HG03378 (cell line): ENCODE data around the gene SECTM1.
"Not testable (repeated sequence)": the region's sequence is repeated elsewhere in the genome, so short reads cannot be mapped to it uniquely, and the experiment has no call there.

Experiments used
- ATAC-seq: cut with Tn5 transposase; IDR thresholded peaks from one replicate; pipeline ENCODE4 v1.9.1; 2021; ENCODE audit warnings: mild to moderate bottlenecking, moderate library complexity; ENCODE audit not compliant: unreplicated experiment

SECTM1 gene

DNA sequence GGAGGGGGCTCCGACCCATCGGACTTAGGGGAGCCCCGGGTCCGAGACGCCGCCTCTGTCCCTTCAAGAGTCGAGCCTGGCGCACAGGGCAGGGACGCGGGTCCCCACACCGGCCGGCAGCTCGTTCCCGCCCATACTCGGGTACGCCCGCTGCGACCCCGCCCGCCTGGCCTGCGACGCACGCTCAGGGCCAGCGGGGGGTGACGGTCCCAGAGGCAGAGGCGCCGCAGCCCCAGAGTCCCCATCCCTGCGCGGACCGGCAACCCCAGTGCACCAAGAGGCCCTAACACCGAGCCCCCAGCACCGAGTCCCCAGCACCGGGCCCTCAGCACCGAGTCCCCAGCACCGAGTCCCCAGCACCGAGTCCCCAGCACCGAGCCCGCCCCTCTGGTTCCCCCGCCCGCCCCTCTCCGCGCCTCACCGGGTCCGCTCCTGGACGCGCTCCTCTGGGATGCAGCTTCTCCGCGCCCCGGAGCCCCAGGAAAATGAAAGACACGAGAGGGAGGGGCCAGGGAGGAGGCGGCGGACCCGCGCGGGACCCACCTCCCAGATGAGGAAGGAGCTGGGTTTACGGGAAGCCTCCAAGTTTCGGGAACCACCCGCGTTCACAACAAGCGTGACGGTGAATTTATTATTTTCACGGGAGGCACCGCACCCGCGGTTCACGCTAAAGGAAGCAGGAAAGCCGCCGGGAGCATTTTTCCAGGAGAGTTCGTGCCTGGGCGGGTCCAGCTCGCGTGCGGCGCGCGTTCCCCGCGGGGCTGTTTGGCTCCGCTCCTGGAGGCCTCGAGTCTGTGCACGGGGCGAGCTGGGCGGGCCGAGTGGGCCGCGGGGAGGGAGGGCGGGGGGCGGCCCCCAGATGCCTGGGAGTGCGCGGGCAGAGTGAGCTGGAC lies at the start of gene SECTM1:
SECTM1 (minus strand) TSS at position 488 of the 893 bp plus-strand sequence. CDS start 6,526 bp downstream, outside the sequence.
- ATAC-seq: no peak

DNA sequence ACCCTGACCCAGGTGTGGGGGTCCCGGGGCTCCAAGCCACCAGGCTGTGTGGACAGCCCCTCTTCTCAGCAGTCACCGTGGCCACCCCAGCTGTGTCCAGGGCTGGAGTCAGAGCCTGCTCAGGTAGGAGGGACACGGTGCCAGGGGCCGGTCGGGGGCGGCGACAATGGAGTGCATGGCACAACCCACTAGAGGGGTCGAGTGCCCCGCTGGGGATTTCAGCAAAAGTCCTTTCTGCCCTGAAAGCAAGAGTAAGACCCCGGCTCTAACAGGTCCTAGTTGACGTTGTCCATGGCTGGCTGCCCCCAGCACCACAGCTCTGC lies 49.3 kb upstream of the SECTM1 start:
- no peak for ATAC-seq

DNA sequence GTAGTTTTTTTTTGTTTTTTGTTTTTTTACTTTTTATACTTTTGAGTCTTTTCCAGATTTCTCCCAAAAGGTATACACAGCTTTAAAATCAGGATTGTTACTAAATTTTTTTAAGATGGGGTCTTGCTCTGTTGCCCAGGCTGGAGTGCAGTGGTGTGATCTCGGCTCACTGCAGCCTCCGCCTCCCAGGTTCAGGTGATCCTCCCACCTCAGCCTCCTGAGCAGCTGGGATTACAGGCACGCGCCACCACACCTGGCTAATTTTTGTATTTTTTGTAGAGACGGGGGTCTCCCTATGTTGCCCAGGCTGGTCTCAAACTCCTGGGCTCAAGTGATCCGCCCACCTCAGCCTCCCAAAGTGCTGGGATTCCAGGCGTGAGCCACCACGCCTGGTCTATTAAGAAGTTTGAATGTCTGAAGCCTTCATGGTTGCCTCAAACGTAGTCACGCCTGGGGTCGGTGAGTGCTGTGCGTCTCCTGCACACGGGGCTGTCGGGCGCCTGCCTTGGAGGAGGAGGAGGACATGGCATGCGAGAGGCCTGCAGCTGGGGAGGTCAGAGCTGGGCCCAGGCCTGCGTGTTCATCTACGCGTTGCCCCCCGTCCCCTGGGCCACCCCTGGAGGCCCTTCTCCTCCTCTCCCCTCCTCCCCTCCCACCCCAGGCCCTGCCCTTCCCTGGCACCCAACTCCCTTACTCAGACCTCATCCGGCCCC lies 48.8 kb upstream of the SECTM1 start:
- ATAC-seq: not testable (repeated sequence)

DNA sequence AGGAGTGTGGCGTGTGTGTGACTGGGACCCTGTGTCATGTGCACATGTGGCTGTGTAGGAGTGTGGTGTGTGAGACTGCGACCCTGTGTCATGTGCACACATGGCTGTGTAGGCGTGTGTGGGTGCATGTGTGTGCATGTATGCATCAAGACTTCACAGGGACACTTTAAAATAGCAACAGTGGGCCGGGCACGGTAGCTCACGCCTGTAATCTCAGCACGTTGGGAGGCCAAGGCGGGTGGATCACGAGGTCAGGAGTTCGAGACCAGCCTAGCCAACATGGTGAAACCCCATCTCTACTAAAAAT lies 48.1 kb upstream of the SECTM1 start:
- ATAC-seq: not testable (repeated sequence)

DNA sequence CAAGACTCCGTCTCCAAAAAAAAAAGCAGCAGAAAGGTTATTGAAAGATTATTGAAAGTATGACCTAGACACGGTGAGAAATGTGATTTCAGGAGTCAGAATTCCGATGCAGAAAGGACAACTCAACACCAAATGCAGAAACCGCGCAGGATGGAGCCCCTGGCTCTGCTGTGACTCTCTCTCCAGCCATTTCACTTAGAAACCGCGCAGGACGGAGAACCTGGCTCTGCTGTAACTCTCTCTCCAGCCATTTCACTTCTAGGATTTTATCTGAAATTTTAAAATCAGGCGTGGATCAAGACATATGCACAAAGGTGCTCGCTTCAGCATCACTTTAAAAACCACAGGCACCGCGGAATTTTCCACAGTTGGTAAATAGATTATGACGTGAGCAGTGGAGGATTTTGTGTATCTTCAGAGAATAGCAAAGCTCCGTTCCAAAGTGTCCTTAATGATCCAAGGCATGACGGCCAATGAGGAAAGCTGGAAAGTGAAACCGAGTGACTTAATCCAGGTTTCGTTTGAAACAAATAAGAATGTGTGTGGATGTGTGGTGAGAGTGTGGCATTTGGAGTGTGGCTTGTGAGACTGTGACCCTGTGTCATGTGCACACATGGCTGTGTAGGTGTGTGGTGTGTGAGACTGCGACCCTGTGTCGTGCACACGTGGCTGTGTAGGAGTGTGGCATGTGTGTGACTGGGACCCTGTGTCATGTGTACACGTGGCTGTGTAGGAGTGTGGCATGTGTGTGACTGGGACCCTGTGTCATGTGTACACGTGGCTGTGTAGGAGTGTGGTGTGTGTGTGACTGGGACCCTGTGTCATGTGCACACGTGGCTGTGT lies 47.5 kb upstream of the SECTM1 start:
- no peak for ATAC-seq

DNA sequence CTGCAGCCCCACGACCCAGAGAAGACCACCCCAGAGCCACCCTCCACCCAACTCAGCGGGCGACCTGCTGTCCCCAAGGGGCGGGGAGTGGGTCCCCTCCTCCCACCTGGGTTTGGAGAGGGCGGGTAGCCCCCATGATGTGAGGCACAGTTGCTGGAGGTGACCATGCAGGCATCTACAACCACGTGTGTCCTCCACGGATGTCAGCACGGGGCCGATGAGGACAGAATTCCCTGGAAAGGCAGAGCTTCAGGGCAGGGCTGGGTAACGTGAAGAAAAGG lies 45.1 kb upstream of the SECTM1 start:
- no peak for ATAC-seq

DNA sequence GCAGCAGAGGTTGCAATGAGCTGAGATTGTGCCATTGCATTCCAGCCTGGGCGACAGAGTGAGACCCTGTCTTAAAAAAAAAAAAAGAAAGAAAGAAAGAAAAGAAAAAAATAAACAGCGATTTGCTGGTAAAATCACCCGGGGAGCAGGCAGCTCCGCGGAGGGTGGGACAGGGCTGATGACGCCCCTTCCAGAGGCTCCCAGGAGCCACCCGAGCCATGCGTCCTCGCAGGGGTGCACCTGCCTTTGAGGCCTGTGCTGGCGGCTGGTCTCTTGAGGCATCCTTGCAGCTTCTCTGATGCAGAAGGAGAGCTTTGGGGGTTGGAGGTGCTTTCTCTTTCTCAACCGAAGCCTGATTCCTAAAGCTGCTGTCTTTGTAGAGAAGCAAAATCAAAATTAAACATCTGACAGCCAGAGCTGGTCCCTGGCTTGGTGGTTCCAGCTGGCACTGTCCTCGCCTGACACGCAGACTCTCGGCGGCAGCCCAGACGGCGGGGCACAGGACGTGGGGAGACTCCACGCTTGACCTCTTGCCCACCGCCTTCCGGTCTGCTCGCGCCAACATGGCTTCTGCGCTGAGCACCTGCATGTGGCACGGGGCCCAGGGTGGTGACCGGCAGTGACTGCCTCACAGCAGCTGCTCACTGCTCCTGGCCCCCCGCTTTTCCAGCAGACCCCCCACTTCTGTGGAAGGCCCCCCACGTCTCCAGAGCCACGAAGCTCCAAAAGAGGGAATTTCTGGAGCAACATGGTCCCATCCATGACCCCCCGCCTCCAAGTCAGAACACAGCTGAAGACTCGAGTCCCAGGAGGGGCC lies 44.6 kb upstream of the SECTM1 start:
- no peak for ATAC-seq

DNA sequence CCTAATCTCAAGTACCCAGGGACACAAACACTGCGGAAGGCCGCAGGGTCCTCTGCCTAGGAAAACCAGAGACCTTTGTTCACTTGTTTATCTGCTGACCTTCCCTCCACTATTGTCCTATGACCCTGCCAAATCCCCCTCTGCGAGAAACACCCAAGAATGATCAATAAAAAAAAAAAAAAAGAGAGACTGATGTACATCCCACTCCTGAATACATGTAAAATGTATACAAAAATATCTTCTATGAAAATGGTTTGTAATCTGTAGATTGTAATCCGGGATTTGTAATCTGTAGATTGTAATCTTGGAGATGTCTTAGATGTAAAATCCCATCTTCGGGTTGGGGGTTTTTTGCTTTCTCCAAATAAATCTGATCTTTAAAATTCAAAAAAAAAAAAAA lies 43.7 kb upstream of the SECTM1 start:
- not testable (repeated sequence) for ATAC-seq

DNA sequence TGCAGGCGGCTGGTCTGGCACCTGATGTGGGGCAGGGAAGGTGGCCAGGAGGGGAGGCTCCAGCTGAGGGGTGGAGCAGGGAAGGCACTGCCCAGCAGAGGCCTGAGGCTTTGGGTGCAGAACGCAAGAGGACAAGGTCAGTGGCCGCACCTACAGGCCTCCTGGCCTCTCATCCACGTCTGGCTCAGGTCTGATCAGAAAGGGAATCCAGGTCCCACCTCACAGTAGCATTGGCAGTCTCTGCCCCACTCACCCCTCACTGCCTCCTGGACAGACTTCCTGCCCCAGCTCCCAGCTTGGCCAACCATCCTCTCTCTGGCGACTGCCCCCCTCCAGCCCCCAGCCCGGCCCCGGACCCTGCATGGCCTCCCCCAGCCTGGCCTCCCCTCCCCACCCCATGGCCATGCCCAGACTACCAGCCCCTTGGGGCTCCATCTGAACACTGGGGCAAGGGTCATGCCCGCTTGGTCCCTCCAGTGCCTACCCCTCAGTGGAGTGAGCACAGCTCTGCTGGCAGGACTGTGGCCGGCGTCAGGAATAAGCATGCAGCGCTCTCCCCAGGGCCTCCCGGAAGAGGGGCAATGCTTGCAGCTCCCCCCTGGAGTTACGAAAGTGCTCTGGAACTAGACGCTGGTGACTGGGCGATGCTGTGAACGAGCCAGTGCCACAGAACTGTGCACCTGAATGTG lies 42.6 kb upstream of the SECTM1 start:
- ATAC-seq: no peak

DNA sequence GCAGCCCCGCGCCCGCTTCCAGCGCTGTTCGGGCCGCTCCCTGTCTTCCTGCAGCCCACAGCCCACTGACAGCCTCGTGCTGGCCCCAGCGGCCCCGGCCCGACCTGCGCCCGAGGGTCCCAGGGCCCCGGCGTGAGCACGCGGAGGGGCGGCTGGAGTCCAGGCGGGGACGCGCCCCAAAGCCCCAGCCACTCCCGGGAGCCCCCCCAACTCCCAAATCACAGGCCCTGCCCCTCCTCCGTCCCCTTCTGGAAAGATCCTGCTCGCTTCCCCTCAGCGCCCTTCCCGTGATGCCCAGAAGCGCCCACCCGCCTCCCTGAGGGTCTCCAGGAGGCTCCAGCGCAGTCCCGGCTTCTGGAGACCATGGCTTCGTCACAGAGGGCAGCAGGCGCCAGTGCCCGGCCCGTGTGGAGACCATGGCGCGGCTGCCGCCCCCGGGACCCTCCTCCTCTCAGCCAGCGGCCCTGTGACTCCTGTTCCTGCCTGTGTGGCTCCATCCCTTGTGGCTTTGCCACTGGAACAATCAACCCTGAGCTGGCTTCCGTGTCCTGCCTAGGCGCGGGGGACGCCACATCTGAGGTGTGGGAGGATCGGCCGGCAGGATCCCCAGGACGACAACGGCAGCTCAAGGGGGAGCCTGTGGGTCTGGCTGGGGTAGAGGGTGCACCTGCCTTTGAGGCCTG lies 41.9 kb upstream of the SECTM1 start:
- no peak for ATAC-seq

DNA sequence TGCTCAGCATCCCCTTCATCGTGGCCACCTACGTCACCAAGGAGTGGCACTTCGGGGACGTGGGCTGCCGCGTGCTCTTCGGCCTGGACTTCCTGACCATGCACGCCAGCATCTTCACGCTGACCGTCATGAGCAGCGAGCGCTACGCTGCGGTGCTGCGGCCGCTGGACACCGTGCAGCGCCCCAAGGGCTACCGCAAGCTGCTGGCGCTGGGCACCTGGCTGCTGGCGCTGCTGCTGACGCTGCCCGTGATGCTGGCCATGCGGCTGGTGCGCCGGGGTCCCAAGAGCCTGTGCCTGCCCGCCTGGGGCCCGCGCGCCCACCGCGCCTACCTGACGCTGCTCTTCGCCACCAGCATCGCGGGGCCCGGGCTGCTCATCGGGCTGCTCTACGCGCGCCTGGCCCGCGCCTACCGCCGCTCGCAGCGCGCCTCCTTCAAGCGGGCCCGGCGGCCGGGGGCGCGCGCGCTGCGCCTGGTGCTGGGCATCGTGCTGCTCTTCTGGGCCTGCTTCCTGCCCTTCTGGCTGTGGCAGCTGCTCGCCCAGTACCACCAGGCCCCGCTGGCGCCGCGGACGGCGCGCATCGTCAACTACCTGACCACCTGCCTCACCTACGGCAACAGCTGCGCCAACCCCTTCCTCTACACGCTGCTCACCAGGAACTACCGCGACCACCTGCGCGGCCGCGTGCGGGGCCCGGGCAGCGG lies 41.2 kb upstream of the SECTM1 start:
- no peak for ATAC-seq

DNA sequence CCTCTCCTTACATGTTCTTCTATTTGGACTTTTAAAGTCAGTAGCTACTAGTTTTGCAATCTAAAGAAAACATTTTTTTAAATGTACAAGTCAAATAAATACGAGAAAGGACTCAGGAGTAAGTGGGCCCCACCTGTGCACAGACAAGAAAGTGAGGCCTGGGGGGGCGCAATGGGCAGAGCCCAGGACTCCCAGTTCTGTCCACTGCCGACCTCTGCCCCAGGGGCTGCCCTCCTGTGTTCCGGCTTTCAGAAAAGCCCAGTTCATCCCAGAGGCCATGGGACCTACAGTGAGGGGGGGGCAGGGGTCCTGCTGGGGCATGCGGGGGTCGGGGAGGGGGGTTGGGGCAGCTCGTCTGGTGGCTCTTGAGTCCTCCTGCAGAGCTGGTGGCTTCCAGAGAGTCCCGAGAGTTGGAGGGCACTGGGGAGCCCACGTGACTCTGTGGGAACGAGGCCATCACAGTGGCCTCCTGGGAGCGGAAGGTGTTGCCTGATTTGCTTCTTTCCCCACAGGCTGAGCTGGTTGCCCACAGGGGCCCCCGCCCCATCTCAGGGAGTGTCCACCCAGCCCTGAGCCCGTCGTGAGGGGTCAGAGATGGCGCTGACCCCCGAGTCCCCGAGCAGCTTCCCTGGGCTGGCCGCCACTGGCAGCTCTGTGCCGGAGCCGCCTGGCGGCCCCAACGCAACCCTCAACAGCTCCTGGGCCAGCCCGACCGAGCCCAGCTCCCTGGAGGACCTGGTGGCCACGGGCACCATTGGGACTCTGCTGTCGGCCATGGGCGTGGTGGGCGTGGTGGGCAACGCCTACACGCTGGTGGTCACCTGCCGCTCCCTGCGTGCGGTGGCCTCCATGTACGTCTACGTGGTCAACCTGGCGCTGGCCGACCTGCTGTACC lies 40.4 kb upstream of the SECTM1 start:
- no peak for ATAC-seq

DNA sequence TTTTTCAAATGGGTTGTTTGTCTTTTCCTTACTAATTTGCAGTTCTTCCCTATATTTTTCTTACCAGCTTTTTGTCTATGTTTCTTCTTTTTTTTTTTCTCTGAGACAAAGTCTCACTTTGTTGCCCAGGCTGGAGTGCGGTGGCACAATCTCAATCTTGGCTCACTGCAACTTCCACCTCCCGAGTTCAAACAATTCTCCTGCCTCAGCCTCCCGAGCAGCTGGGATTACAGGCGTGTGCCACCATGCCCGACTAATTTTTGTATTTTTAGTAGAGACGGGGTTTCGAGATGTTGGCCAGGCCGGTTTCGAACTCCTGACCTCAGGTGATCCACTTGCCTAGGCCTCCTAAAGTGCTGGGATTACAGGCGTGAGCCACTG lies 39.5 kb upstream of the SECTM1 start:
- not testable (repeated sequence) for ATAC-seq

DNA sequence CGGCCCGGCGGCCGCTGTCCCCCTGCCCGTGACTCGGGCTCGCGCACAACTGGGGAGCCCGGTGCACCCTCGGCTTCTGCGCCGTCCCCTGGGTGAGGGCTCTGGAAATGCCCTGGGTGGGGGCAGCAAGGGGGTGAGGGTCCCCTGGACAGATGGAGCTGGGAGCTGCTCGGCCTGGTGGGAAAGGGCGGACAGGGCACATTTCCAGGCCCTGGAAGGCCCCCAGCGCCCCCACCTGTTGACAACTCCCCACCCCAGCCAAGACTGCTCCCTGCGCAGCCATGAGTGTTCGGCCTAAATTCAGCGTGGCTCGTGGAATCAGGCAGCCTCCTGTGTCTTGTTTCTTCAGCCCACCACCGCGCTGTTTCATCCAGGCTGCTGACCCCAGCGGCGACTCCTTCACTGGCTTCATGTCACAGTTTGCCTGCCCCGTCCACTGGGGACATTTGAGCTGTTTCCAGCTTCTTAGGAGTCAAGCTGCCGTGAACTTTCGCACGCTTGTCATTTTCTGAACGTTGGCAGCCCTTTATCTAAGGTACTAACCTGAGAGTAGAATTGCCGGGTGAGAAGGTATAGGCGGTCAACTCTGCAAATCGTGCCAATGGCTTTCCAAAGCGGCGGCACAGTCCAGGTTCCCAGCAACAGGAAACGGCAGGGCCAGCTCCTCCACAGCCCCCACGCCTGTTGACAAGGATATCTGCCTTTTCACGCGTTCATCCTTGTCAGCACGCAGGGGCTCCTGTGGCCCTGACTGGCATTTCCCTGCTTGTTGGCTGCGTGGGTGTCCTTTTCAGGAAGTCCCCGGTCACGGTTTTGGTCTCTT lies 38.9 kb upstream of the SECTM1 start:
- no peak for ATAC-seq

DNA sequence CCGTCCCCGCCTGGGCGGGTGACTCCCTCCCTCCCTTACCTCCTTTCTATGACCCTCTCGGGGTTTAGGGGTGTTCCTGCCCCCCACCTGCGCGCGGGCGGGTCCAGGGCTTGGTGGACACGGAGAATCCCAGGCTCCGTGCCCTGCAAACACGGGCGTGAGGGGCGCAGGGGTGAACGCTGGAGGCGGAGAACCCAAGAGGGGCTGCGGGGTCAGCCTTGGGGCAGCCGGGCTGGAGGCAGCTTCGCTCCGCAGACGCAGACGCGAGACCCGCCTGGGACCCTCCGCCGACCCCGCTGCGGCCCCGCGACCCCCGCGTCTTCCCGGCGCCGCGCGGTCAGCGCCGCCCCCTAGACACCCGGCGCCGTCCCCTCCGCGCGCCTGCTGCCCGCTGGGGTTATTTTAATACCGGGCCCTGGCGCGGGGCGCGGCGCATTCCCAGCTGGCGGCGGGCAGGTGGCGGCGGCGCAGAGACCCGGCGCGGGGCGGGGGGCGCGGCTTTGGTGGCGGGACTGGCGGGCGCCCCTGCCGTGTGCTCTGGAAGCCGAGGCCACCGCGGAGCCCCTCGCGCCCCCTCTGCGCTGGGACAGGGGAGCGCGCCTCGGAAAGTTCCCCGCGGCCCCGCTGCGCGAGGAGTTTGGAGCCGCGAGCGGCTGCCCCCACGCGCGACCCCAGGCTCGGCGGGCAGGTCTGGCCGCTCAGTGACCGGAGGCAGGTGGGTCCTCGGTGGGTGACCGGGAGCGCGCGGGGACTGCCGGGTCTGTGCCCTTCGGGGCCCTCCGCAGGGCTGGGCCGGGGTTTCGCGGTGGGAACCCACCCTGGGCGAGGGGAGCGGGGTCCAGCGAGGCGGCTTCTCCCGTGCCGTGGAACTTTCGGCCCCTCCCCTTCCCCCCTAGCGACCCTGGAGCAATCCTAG lies 38.0 kb upstream of the SECTM1 start, which contains the start of gene UTS2R:
UTS2R (plus strand) TSS at position 433 of the 916 bp plus-strand sequence. CDS start 2,560 bp downstream, outside the sequence.
- ATAC-seq: no peak
